Gastrocnemius medialis (tissue), 4 donors: ENCODE results near the gene FBXO27. TPM values are rescaled to one million over a fixed set of nuclear protein-coding genes. Genes with fewer than 3 reads are reported as not detected.
"Not testable (repeated sequence)": the region's sequence is repeated elsewhere in the genome, so short reads cannot be mapped to it uniquely, and the experiment has no call there.

Source experiments
- ATAC-seq, 2 donors: fragments of 150-250 bp; one replicate each; pipeline ENCODE4 v1.9.1; 2016
- DNase-seq, 2 donors: peaks; one replicate each; pipeline ENCODE4 v3.0.0-alpha.2; 2019
- H3K27ac ChIP-seq, 4 donors: fragments of 200-600 bp; sonication (generic); 1 replicate in 1 of 4; 2 replicates in 3 of 4; pipeline ENCODE4 v1.5.1; 2016 to 2018; ENCODE audit warnings: mild to moderate bottlenecking in 2 of 4, moderate library complexity in 1 of 4
- H3K27me3 ChIP-seq, 3 donors: fragments of 200-600 bp; sonication (generic) in 2 of 3; 1 replicate in 1 of 3; 2 replicates in 2 of 3; pipeline versions ENCODE4 v1.5.1 to v1.6.0; 2016 to 2019; ENCODE audit warnings: mild to moderate bottlenecking in 1 of 3, moderate library complexity in 1 of 3
- H3K36me3 ChIP-seq, 2 donors: fragments of 200-600 bp; sonication (generic) in 1 of 2; one replicate each; pipeline ENCODE4 v1.5.1; 2017 to 2018
- H3K4me1 ChIP-seq, 2 donors: fragments of 200-600 bp; sonication (generic) in 1 of 2; one replicate each; pipeline ENCODE4 v1.5.1; 2016 to 2017; ENCODE audit warnings: mild to moderate bottlenecking in 2 of 2
- H3K4me3 ChIP-seq, 4 donors: fragments of 200-600 bp; sonication (generic) in 3 of 4; 1 replicate in 1 of 4; 2 replicates in 3 of 4; pipeline ENCODE4 v1.5.1; 2016 to 2019; ENCODE audit warnings: mild to moderate bottlenecking in 2 of 4
- H3K9me3 ChIP-seq, 3 donors: fragments of 200-600 bp; sonication (generic) in 2 of 3; 1 replicate in 1 of 3; 2 replicates in 2 of 3; pipeline ENCODE4 v1.5.1; 2016 to 2019
- POLR2A ChIP-seq, 2 donors: fragments of 450-650 bp; IDR thresholded peaks; one replicate each; pipeline ENCODE4 v1.6.1; 2017; ENCODE audit warnings: antibody characterized with exemption in 2 of 2, mild to moderate bottlenecking in 2 of 2, moderate library complexity in 2 of 2
- in situ Hi-C, 4 donors: fragments of 200-750 bp; cut with MboI; loops; one replicate each; pipeline versions ENCODE4 v1.15.0 to v1.8.0; 2017; ENCODE audit warnings: low sequenced_read_pairs in 4 of 4
- intact Hi-C: fragments of 100-400 bp; cut with DNase I; formaldehyde crosslinking; loops from one replicate; pipeline ENCODE4 v1.15.1; 2023; ENCODE audit warnings: low total_unique reads
- total RNA-seq, 4 donors: library from RNA; depleted of rRNA; stranded (reverse); fragments of >200 nt; gene quantifications; one replicate each; pipeline versions ENCODE4 v1.1.0 to v1.2.3, GENCODE V29; 2016
- TF ChIP-seq, protein P1 (sequence below), 5 experiments: fragments of 450-650 bp in 3 of 5; fragments of 200-600 bp in 2 of 5; sonication (generic) in 2 of 5; IDR thresholded peaks in 4 of 5; conservative IDR thresholded peaks in 1 of 5; 1 replicate in 4 of 5; 2 replicates in 1 of 5; pipeline ENCODE4 v1.5.1; 2016 to 2019; ENCODE audit warnings: antibody characterized with exemption in 5 of 5, mild to moderate bottlenecking in 3 of 5, moderate library complexity in 3 of 5

The FBXO27 gene
- total RNA-seq, 4 donors from 2014 or later: 0.20 to 1.2 (median 0.52) TPM; not detected in 1

DNA sequence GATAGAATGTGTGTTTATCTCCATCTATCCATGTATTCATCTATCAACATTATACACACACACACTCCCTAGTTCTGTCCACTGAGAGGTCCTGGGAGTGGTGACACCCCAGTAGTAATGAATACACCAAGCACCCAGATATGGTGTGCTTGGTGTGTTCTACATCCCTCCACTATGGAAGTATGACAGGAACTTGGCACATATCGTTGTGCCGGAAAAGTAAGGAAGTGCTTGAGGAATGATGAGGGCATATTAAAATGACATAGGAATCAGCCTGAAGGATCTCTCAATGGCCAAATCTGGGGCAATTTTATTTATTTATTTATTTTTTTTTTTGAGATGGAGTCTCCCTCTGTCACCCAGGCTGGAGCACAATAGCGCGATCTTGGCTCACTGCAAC is 28.6 kb downstream of the FBXO27 start:
- DNase-seq: no peak
- Histone ChIP-seq H3K27ac (no peak overlapping the region), H3K9me3 (no peaks in the 10 kb centered on the region), H3K36me3 (no peaks in the 10 kb centered on the region), H3K27me3 (peaks cover 0 to 2% (median 0%) of the 10 kb centered on the region in 3 donors), H3K4me1 (no peaks in the 10 kb centered on the region), H3K4me3 (no peak overlapping the region)
- in situ Hi-C loops (no loop called here), intact Hi-C loops (no loop called here)
- no peak for ATAC-seq
- TF ChIP-seq POLR2A (IDR thresholded peaks at IDR 0.05): no peak
- TF ChIP-seq, protein P1, sequence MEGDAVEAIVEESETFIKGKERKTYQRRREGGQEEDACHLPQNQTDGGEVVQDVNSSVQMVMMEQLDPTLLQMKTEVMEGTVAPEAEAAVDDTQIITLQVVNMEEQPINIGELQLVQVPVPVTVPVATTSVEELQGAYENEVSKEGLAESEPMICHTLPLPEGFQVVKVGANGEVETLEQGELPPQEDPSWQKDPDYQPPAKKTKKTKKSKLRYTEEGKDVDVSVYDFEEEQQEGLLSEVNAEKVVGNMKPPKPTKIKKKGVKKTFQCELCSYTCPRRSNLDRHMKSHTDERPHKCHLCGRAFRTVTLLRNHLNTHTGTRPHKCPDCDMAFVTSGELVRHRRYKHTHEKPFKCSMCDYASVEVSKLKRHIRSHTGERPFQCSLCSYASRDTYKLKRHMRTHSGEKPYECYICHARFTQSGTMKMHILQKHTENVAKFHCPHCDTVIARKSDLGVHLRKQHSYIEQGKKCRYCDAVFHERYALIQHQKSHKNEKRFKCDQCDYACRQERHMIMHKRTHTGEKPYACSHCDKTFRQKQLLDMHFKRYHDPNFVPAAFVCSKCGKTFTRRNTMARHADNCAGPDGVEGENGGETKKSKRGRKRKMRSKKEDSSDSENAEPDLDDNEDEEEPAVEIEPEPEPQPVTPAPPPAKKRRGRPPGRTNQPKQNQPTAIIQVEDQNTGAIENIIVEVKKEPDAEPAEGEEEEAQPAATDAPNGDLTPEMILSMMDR (IDR thresholded peaks at IDR 0.05 in 4 of 5, conservative IDR thresholded peaks at IDR 0.05 in 1 of 5): no peak

DNA sequence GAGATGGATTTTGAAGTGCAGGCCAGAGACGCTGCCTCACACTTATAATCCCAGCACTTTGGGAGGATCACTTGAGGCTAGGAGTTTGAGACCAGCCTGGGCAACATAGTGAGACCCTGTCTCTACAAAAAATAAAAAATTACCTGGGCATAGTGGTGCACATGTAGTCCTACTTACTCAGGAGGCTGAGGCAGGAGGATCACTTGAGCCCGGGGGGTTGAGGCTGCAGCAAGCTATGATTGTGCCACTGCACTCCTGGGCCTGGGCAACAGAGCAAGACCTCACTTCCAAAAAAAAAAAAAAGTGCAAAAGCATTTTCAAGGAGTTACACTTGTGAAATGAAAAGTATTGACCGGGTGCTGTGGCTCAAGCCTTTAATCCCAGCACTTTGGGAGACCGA is 29.2 kb downstream of the FBXO27 start:
- in situ Hi-C loops: no loop called here
- H3K27me3 ChIP-seq: peaks cover 0 to 2% (median 0%) of the 10 kb centered on the region in 3 donors
- no peak for ATAC-seq

DNA sequence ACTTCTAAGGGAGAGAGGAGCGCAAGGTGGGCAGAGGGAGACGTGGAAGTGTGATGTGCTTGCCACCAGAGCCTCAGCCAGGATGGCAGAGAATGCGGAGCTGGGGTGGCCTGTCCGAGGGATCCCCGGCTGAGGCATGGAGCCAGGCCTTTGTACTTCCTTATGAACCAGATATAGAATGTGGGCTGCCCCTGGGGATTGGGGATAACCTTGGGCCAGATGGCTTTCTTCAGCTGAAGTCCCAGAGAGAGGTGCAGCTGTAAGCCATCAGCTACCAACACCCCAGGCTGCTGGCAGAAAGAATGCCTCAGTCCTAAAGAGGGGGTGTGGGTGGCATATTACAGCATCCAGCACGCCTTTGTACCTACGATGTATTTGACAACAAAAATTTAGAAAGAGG is 31.3 kb downstream of the FBXO27 start:
- Histone ChIP-seq H3K4me1 (no peaks in the 10 kb centered on the region), H3K27me3 (peaks cover 0 to 2% (median 0%) of the 10 kb centered on the region in 3 donors), H3K4me3 (no peak overlapping the region), H3K27ac (no peak overlapping the region), H3K9me3 (no peaks in the 10 kb centered on the region), H3K36me3 (no peaks in the 10 kb centered on the region)
- TF ChIP-seq POLR2A (IDR thresholded peaks at IDR 0.05): no peak
- TF ChIP-seq, protein P1 (IDR thresholded peaks at IDR 0.05 in 4 of 5, conservative IDR thresholded peaks at IDR 0.05 in 1 of 5): no peak
- in situ Hi-C loops: no loop called here
- no peak for ATAC-seq
- DNase-seq: no peak
- intact Hi-C loops: no loop called here

More for the DNA sequence above, 29.2 kb downstream of the FBXO27 start:
- Histone ChIP-seq H3K4me3 (no peak overlapping the region), H3K4me1 (no peaks in the 10 kb centered on the region), H3K36me3 (no peaks in the 10 kb centered on the region), H3K27ac (no peak overlapping the region), H3K9me3 (no peaks in the 10 kb centered on the region)
- no peak for TF ChIP-seq POLR2A (IDR thresholded peaks at IDR 0.05)
- TF ChIP-seq, protein P1 (IDR thresholded peaks at IDR 0.05 in 4 of 5, conservative IDR thresholded peaks at IDR 0.05 in 1 of 5): no peak
- no peak for DNase-seq
- intact Hi-C loops: no loop called here

DNA sequence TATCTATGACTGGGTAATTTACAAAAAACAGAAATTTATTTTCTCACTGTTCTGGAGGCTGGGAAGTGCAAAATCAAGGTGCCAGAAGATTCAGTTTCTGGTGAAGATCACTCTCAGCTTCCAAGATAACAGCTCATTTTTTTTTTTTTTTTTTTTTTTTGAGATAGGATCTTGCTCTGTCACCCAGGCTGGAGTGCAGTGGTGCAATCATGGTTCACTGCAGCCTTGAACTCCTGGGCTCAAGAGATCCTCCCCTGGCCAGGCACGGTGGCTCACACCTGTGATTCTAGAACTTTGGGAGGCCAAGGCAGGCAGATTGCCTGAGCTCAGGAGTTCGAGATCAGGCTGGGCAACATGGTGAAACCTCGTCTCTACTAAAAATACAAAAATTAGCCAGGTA is 34.8 kb downstream of the FBXO27 start:
- H3K27ac ChIP-seq, H3K36me3 ChIP-seq, ATAC-seq, H3K4me1 ChIP-seq, H3K9me3 ChIP-seq, H3K4me3 ChIP-seq, in situ Hi-C loops, DNase-seq, intact Hi-C loops: not testable (repeated sequence)
- H3K27me3 ChIP-seq: peaks cover 0 to 10% (median 5%) of the 10 kb centered on the region in 3 donors

DNA sequence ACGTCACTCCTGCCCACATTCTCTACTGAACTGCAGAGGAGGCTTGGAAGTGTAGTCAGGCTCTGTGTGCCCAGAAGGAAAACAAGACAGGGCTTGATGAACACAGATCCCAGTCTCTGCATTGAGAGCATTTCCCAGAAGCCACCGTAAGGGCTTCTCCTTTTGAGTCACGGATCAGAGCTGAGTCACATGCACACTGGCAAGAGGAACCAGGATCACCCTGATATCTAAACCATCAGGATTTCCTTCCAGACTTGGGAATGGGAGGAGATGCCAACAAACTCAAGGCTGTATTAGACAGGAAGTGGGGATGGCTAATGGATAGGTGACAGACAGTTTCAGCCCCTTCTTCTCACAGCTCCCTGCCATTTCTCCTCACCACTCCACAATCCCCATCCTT is 39.1 kb downstream of the FBXO27 start:
- in situ Hi-C loops: no loop called here
- no peak overlapping the region for H3K4me3 ChIP-seq
- intact Hi-C loops: no loop called here
- no peak overlapping the region for H3K27ac ChIP-seq
- peaks cover 0 to 16% (median 8%) of the 10 kb centered on the region in 3 donors for H3K27me3 ChIP-seq
- DNase-seq (no peak), ATAC-seq (no peak)
- no peaks in the 10 kb centered on the region for H3K9me3 ChIP-seq
- H3K36me3 ChIP-seq: no peaks in the 10 kb centered on the region
- TF ChIP-seq, protein P1 (IDR thresholded peaks at IDR 0.05 in 4 of 5, conservative IDR thresholded peaks at IDR 0.05 in 1 of 5): no peak
- no peak for TF ChIP-seq POLR2A (IDR thresholded peaks at IDR 0.05)
- no peaks in the 10 kb centered on the region for H3K4me1 ChIP-seq
